ENCODE measurements around the gene SEC24D.
"Not testable (repeated sequence)": the region's sequence is repeated elsewhere in the genome, so short reads cannot be mapped to it uniquely, and the experiment has no call there.

The SEC24D gene, protein sequence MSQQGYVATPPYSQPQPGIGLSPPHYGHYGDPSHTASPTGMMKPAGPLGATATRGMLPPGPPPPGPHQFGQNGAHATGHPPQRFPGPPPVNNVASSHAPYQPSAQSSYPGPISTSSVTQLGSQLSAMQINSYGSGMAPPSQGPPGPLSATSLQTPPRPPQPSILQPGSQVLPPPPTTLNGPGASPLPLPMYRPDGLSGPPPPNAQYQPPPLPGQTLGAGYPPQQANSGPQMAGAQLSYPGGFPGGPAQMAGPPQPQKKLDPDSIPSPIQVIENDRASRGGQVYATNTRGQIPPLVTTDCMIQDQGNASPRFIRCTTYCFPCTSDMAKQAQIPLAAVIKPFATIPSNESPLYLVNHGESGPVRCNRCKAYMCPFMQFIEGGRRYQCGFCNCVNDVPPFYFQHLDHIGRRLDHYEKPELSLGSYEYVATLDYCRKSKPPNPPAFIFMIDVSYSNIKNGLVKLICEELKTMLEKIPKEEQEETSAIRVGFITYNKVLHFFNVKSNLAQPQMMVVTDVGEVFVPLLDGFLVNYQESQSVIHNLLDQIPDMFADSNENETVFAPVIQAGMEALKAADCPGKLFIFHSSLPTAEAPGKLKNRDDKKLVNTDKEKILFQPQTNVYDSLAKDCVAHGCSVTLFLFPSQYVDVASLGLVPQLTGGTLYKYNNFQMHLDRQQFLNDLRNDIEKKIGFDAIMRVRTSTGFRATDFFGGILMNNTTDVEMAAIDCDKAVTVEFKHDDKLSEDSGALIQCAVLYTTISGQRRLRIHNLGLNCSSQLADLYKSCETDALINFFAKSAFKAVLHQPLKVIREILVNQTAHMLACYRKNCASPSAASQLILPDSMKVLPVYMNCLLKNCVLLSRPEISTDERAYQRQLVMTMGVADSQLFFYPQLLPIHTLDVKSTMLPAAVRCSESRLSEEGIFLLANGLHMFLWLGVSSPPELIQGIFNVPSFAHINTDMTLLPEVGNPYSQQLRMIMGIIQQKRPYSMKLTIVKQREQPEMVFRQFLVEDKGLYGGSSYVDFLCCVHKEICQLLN

DNA sequence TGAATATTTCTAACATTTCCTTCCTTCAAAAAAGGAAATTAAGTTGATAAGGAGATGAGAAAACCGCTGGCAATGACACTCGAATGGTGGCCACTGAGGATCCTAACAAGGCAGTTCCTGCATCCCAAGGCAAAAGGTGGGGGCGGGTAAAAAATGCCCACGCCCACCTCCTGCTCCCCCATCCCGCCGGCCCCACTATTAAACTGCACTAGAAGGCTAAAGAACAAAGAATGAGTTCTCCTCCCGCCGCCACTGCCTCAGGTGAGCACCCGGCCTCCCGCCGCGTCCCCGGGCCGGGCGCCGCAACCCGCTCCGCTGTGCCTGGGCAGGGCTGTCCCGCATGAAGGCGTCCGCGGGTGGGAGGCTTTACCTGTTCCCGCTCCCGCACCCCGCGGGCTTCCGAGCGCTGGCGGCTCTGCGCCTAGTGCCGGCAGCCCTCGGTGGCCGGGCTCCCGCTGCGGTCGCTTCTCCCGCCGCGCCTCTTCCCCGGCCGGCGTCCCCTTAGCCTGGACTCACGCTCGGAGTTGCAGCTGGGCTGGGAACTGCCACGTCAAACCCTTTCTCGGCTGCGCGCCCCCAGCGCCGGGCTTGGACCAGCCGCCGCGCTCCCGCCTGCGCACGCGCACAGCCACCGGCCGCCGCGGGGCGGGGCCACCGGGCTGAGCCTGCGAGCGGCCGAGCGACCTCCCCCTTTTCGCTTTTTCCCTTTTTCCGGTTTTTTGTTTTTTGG is at the start of gene SEC24D:
Gene SEC24D (minus strand): TSS at position 556 of the 730 bp plus-strand sequence. CDS start 2,430 bp downstream, outside the sequence.
- DNase-seq (ENCODE audit: low read depth): peak; percentile 78

DNA sequence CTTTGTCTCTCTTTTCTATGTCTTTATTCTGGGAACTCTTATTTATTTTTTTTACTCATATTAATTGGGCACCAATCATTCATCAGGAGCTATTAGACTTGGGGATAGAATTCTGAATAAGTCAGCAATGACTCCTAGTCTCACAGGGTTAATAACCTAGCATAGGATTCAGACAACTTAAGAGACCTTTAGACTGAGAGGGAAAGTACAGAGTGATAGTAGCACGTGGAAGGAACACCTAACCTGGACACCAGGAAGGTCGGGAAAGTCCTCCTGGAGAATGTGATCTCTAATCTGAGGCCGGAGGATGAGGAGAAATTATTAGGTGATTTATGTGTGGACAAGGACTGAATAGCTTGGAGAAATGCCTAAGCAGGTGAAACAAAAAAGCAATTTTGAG is 48.8 kb upstream of the SEC24D start:
- no peak for DNase-seq (ENCODE audit: low read depth)

DNA sequence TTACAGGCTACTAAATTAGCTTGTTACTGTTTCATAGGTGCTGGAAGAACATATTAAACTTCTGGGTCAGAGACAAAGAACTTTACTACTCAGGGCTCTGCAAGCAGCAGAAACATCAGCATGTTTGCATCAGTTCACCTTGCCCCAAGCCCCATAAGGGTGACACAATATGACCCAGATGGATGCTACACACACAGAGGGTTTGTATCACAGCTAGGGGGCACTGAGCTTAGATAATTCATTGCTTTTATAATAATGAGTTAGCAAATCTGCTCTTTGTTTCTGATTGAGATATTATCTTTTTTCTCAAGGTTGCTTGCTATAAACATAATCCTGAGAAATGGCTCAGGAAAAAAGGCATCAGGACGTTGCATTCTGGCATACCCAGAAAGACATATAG is 47.9 kb upstream of the SEC24D start:
- no peak for DNase-seq (ENCODE audit: low read depth)

DNA sequence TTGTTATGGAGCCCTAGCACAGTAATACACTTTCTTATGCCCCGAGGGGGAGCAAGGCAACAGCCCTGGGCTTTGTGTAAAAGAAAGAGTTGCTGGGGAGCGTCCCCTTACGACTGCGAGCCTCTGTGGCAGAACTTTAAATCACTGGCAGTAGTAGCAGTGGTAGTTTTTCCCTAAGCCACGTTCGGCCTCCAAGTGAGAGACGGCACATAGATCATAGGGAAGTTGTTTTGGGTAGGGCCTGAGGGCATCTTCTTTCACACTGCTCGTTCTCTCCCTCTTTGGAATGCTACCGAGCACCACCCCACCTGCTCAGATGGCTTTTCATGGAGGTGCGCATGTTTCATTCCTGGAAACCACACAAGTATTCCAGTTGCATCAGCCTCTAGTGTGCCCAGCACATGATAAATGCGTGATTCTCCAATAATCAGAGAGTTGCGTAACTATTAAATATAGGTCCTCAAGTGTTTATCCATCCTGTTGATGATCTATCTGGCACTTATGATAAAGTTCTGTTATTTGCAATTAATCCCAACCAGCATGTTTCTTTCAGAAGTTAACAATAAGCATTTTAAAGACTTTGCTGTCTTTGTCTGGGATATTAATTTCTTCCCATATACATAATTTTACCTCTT is 45.7 kb upstream of the SEC24D start:
- DNase-seq (ENCODE audit: low read depth): no peak

DNA sequence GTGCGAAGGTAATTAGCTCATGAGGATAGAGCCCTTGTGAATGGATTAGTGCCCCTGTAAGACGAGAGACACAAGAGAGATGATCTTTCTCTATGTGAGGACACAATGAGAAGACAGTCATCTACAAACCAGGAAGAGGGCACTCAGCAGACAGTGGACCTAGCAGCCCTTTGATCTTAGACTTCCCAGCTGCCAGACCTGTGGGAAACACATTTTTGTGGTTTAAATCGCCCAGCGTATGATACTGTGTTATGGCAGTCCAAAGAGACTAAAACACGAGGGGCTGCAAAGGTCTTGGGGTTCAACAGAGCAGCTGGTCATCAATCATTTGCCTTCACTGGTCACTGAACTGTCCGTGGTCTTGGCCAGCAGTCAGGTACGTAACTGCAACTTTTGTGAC is 43.5 kb upstream of the SEC24D start:
- no peak for DNase-seq (ENCODE audit: low read depth)

DNA sequence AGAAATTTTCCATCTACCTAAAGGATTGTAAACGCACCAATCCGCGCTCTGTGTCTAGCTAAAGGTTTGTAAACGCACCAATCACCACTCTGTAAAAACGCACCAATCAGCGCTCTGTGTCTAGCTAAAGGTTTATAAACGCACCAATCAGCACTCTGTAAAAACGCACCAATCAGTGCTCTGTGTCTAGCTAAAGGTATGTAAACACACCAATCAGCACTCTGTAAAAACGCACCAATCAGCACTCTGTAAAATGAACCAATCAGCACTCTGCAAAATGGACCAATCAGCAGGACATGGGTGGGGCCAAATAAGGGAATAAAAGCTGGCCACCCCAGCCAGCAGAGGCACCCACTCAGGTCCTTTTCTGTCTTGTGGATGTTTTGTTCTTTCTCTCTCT is 42.6 kb upstream of the SEC24D start:
- DNase-seq (ENCODE audit: low read depth): not testable (repeated sequence)

DNA sequence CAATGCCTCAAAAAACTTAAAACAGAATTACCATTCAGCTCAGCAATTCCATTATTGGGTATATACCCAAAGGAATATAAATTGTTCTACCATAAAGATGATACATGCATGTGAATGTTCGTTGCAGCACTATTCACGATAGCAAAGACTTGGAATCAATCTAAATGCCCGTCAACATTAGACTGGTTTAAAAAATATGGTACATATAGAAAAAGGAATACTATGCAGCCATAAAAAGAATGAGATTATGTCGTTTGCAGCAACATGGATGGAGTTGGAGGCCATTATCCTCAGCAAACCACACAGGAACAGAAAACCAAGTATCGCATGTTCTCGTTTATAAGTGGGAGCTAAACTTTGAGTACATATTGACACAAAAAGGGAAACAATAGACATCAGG is 41.9 kb upstream of the SEC24D start:
- DNase-seq (ENCODE audit: low read depth): no peak

DNA sequence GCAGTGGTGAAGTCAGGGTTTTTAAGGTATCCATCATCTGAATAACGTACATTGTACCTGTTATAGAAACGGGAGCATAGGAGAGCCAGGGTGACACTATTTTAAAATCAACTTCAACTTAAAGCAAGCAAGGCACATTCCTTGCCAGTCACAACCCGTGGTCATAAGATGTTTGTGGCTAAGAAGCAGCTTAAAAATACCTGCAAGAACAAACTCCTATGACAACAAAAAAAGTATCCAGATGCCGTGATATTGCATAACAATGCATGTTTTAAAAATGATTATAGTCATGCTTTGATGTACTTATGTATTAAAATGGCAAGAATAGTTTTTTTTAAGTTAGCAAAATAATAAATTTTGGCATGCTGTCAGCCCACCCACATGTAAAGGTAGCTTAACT is 36.3 kb upstream of the SEC24D start:
- no peak for DNase-seq (ENCODE audit: low read depth)

DNA sequence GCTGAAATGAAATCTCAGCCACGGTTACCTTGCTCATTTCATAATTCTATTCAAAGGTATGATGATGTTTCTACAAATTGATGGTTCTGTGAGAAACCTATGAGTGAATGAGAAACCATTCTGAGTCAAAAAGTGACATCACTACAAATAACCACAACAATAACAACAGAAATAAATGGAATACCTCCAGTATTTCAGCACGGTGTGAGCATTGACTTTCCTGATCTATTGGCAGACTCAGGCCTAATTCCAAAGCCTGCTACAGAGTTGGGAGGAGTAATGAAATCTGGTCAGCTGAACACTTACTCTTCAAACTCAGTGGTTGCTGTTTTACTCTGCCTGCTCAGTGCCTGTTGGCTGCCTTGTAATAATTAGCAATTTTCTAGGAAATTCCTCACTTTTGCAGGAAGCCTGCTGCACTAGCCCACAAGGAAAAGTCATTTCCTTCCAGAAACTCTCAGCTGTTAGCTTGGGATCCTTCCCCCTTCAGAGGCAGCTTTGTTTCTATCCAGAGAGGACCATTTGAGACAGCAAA is 33.9 kb upstream of the SEC24D start:
- DNase-seq (ENCODE audit: low read depth): no peak

DNA sequence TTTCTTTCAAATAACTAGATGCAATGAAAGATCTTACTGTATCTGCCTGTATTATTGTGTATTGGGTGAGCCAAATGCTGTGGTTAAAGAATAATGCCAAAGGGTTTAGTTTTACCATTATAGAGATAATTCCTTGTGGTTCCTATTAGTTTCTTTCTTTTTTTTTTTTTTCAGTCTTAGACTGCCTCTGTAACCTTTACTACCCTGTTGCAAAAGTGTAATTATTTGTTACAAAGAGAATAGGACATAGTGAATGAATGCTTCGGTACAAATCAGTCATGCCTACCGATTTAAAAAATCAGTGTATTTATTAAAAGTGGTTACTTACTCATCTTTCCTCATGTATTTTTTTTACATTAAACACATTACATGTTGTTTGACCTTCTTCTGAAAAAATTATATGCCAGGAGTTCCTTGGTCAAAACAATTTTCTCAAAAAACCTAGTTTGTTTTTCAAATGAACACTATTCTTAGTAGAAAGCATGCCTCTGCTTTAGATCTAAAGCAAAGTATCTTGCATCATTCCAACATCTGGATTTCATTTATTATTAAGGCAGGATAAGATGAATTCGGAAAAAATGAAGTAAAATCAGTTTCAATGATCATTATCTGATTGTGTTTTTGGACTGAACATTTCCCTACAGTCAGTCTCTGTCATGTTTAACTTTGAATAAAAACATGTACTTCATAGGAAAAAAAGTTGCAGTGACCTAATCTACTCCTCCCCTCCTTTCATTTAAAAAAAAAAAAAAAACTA is 31.6 kb upstream of the SEC24D start:
- DNase-seq (ENCODE audit: low read depth): no peak

DNA sequence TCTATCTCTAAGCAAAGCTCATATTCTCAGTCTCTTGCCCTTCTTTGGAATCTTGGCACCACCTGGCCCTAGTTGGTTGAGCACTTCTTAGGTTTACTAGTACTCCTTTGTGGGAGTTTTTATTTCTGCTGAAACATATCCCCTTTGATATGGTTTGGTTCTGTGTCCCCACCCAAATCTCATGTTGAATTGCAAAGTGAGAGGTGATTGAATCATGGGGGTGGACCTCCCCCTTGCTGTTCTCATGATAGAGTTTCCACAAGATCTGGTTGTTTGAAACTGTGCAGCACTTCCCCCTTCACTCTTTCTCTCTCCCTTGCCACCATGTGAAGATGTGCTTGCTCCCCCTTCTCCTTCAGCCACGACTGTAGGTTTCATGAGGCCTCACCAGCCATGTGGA is 30.5 kb upstream of the SEC24D start:
- no peak for DNase-seq (ENCODE audit: low read depth)

DNA sequence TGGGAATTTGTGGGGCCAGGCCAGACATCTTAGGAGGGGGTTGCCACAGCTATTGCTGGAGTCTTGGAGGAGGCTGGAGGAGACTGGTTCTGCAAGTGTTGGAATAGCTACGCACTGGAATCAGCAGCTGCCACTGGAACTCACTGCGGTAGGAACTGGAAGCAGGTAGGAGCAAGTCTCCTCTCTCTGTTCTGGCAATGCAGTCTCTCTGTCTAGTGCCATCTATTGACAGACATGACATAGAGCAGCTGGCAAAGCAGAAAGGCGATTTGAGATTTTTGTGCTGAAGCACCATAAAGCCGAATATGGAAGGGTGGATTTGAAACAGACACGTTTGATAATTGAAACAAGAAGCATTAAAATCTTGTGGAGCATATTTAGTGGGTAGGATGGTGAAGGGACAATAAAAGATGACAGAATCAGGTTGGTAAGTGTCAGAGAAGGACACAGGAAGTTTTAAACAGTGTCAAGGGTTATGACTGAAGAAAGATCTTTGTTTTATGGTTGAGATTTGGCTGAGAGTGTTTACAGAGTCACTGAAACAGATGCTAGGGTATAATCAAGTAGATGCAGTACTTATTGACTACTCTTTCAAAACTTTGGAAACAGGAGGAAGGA is 29.3 kb upstream of the SEC24D start:
- no peak for DNase-seq (ENCODE audit: low read depth)

DNA sequence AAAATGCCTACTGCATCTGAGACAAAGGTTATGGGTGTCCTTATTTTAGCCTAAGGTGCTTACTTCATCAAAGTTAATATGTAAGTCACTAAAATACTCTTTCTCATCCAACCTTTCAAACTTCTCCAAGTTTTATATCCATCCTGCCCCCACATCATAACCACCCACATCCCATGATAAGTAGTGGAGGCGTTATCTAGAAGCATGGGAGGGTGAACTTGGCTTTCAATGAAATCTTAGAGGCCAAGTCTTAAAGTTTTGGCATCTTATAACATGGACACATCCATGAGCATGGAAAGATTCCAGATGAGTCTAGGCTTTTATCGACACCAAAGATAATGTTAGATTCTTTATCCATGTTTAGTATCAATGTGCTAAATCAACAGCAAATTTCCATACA is 22.9 kb upstream of the SEC24D start:
- no peak for DNase-seq (ENCODE audit: low read depth)

DNA sequence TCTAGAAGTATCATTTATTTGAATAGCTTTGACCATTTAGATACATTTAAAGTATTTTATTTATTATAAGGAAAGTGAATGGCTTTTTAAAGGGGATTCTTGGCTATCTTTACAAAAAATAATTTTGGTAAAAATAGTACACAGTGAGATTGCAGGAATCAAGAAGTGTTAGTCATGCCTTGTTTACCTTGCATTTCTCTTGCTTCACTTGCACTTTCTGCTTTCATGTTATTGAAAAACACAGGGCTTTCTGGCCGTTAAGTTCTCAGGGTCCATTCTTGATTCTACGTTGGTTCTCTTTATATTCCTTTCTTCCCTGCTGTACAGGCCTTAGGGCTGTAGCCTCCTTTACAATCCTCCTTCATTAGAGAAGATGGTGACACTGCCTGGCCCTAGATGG is 21.8 kb upstream of the SEC24D start:
- DNase-seq (ENCODE audit: low read depth): no peak

DNA sequence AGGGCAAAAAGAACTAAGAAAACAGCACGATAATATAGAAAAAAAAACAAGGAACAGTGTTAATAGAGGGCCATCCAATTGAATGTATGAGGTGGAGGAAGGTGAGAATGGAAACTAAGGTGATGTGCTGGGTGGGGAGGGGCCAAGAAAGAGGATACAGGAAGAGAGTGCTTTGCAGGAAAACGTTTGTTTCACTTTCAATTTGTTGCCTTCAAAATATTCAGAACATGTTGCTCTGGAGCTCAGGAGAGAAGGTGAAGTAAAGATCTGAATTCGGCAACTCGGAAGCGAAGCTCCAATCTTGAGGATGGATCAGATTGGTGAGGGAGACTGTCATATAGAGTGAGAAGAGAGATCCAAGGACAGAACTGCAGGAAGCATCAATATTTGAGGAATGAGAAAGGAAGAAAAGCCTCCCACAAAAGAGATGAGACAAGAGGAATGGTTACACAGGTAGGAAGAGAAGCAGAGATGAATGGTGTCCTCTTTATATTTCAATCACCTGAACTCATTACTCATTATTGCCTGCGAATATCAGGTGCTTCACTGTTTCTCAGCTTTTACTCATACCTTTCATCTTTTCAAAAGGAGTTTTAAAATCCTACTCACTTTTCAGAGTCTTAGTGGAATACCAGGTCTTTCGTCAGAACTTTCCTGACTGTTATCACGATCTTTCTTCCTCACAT is 14.7 kb upstream of the SEC24D start:
- peak; percentile 18 for DNase-seq (ENCODE audit: low read depth)

DNA sequence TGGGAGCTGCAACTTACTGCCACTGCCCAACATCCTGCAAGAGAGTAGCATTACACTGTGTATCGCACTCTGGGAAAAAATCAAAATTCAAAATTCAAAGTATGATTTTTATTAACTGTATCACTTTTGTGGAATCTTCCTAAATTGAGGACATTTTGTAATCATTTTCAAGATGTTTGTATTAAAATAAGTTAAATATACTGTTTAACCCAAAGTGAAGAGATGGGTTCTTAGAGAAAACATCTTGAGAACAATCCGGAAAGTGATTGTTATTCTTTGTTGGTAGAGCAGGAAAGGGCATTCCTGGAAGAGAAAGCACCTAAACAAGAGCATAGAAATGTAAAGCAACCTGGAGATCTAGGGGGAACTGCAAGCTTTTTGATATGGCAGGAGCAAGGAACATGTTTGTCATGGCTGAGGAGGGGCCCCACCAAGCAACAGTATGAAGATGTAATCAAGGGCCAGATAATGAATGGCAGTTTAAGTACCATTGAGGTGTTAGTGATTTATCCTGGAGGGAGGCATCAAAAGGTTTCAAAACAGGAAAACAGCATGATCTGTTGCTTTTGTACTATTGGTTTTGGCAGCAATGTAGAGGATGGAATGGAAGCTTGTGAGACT is 14.1 kb upstream of the SEC24D start:
- DNase-seq (ENCODE audit: low read depth): no peak

DNA sequence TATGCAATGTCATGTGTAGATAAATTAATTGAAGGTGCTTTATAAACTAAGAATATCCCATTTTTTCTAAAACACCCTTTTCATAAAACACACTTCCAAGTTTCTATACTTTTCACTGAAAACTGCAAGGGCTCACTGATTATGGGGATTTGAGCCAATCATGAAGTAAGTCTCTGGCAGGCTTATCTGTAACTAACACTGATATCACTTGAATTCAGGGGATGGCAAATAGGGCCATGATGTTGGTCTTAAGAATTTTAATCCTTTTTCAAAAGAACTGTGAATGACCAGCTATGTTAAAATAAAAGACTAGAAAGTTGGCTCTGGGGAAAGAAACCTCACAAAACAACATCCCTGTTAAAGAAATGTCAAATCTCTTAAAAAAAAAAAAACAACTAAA is 13.0 kb upstream of the SEC24D start:
- DNase-seq (ENCODE audit: low read depth): no peak

DNA sequence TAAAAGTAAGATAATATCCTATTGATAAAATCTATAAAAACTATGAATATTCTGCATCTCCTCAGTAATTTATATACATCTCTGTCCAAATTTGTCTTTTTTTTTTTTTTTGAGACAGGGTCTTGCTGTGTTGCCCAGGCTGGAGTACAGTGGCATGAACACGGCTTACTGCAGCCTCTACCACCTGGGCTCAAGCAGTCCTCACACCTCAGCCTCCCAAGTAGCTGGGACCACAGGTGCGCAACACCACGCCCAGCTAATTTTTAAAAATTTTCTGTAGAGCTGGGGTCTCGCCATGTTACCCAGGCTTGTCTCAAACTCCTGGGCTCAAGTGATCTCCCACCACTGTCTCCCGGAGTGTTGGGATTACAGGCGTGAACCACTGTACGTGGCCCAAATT is 12.3 kb upstream of the SEC24D start:
- DNase-seq (ENCODE audit: low read depth): no peak

DNA sequence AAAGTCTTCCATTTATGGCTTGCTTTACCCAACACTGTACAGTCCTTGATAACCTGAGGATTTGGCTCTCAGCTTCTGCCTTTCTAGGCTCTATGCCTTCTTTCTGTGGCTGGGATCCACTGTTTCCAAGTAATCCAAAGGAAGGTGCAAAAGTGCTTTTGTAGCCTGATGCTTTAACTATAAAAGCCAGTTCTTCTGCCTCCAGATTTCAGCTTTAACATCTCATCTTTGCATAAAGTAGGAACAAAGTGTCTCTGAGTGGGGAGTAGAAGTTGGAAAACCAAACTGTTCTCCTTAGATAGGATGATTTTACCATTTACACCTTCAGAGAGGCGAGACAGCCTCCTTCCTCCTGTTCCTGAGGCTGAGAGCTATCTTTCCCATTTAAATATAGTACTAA is 11.1 kb upstream of the SEC24D start:
- DNase-seq (ENCODE audit: low read depth): no peak
